MCF 10A (cell line): ENCODE data around the gene BCKDK. TPM values are rescaled to one million over a fixed set of nuclear protein-coding genes. Genes with fewer than 3 reads are reported as not detected.

Experiments used
- Bru-seq: library from RNA; stranded (reverse); fragments of 400-500 nt; gene quantifications from one replicate; lab custom pipeline; 2021; lab: Mats Ljungman, UMichigan
- BruChase-seq, 2 experiments: library from RNA; stranded (reverse); fragments of 400-500 nt; gene quantifications; one replicate each; lab custom pipeline; 2021; lab: Mats Ljungman, UMichigan
- BruUV-seq: library from RNA; stranded (reverse); fragments of 400-500 nt; replicated peaks from 2 replicates; lab custom pipeline; 2021; lab: Mats Ljungman, UMichigan
- CTCF ChIA-PET: fragments of 300-600 bp; sonication (Branson Sonifier 250); formaldehyde crosslinking; extraction: SDS; loops from one replicate; lab custom pipeline; 2021; ENCODE audit warnings: antibody characterized with exemption, inconsistent platforms; lab: Yijun Ruan, JAX
- POLR2A ChIA-PET: fragments of 300-600, 350-650 bp; sonication (Branson Sonifier 250); formaldehyde crosslinking; extraction: SDS; loops from one replicate; lab custom pipeline; 2020; ENCODE audit warnings: antibody characterized with exemption, inconsistent platforms; lab: Yijun Ruan, JAX
- DNase-seq: peaks from one replicate; pipeline ENCODE4 v3.0.0-alpha.2; 2018; ENCODE audit not compliant: unreplicated experiment
- H3K27ac Mint-ChIP-seq: one replicate; pipeline ENCODE4 v1.8.0; 2022; ENCODE audit warnings: mild to moderate bottlenecking, low read depth, mixed read lengths; ENCODE audit not compliant: unreplicated experiment
- H3K27me3 Mint-ChIP-seq: one replicate; pipeline ENCODE4 v1.8.0; 2022; ENCODE audit warnings: mixed read lengths; ENCODE audit not compliant: insufficient read depth, unreplicated experiment
- H3K36me3 Mint-ChIP-seq: one replicate; pipeline ENCODE4 v1.8.0; 2022; ENCODE audit warnings: mild to moderate bottlenecking, moderate library complexity, mixed read lengths; ENCODE audit not compliant: insufficient read depth, unreplicated experiment
- H3K4me1 Mint-ChIP-seq: one replicate; pipeline ENCODE4 v1.8.0; 2022; ENCODE audit warnings: mixed read lengths; ENCODE audit not compliant: insufficient read depth, unreplicated experiment
- H3K4me3 Mint-ChIP-seq: one replicate; pipeline ENCODE4 v1.8.0; 2022; ENCODE audit warnings: mild to moderate bottlenecking, moderate library complexity, mixed read lengths; ENCODE audit not compliant: unreplicated experiment
- H3K9me3 Mint-ChIP-seq: one replicate; pipeline ENCODE4 v1.8.0; 2022; ENCODE audit warnings: mixed read lengths; ENCODE audit not compliant: unreplicated experiment
- CTCF ChIP-seq: fragments of 200-600 bp; IDR thresholded peaks from one replicate; pipeline ENCODE4 v1.8.0; 2022; ENCODE audit warnings: antibody characterized with exemption, mild to moderate bottlenecking; ENCODE audit not compliant: unreplicated experiment
- intact Hi-C: fragments of 100-400 bp; cut with micrococcal nuclease; formaldehyde crosslinking; loops from 2 replicates; pipeline ENCODE4 v1.14.1; 2022
- long read RNA-seq: library from polyadenylated mRNA; stranded (forward); transcript quantifications from one replicate; pipeline ENCODE4 v2.0.0, GENCODE V29; 2022
- total RNA-seq: library from RNA; stranded (reverse); gene quantifications from 2 replicates; pipeline ENCODE4 v1.2.3, GENCODE V29; 2022

BCKDK gene
- total RNA-seq = 31.7 and 41.0 TPM in 2 replicates
- Bru-seq, nascent RNA = percentile 50 among the genes with signal in this experiment
- BruChase-seq, experiment 1, labeled RNA remaining after a 6-hour chase = percentile 71 among the genes with signal in this experiment
- percentile 56 among the genes with signal in this experiment for BruChase-seq, experiment 2, labeled RNA remaining after a 2-hour chase
- long read RNA-seq, transcript BCKDK-203 (11 exons, 1,997 nt) = minor isoform, 61 of 215 reads
- long read RNA-seq, transcript BCKDK-201 (12 exons, 2,128 nt) = major isoform, 129 of 215 reads
- long read RNA-seq, partial matches to known transcripts = 16 of 215 reads
- long read RNA-seq, other reads (novel, unspliced or antisense) = 9 of 215 reads

- H3K4me1 Mint-ChIP-seq = peaks cover 20% of the 10 kb centered on the region
- no TSS peak for BruUV-seq
- POLR2A ChIA-PET = interaction anchor here (0.6 to 1.9 kb wide), 4 partner anchors 9 to 770 kb away, joined by 3 to 10 read pairs (median 5); partner anchors contain the start of genes KAT8 and PRSS8
- intact Hi-C loops = no loop called here
- CTCF ChIA-PET = interaction anchor here (0.5 to 0.7 kb wide), 3 partner anchors 9 to 36 kb away, joined by 3 read pairs; no protein-coding TSS in a partner anchor
- no peaks in the 10 kb centered on the region for H3K9me3 Mint-ChIP-seq
- H3K36me3 Mint-ChIP-seq = peaks cover 38% of the 10 kb centered on the region
- TF ChIP-seq CTCF = no peak
- H3K27me3 Mint-ChIP-seq = no peaks in the 10 kb centered on the region
- DNase-seq = peak; percentile 60
- H3K27ac Mint-ChIP-seq = no peak within 1 kb of the TSS
- H3K4me3 Mint-ChIP-seq = peak within 1 kb of the TSS; percentile 73
Observed at GRCh38 chr16:31108035-31108793, at the start of gene BCKDK. Gene BCKDK (plus strand): TSS chr16:31108386. CDS start chr16:31109224, 838 bp downstream.

GRCh38 chr16:31061126-31061812 is 46.9 kb upstream of the BCKDK start:
- H3K27ac Mint-ChIP-seq = no peak overlapping the region
- BruUV-seq = no TSS peak
- no peaks in the 10 kb centered on the region for H3K27me3 Mint-ChIP-seq
- H3K9me3 Mint-ChIP-seq = no peaks in the 10 kb centered on the region
- DNase-seq = no peak
- peaks cover 13% of the 10 kb centered on the region for H3K4me1 Mint-ChIP-seq
- intact Hi-C loops = no loop called here
- ChIA-PET CTCF (interaction anchor here (0.6 to 0.9 kb wide), 2 partner anchors 8 to 76 kb away, joined by 3 read pairs; partner anchors contain the start of gene HSD3B7), POLR2A (interaction anchor here (0.5 to 0.9 kb wide), 2 partner anchors 10 to 255 kb away, joined by 4 to 5 read pairs; no protein-coding TSS in a partner anchor)
- TF ChIP-seq CTCF = no peak
- H3K36me3 Mint-ChIP-seq = peaks cover 76% of the 10 kb centered on the region
- no peak overlapping the region for H3K4me3 Mint-ChIP-seq

GRCh38 chr16:31061813-31062440 is 46.3 kb upstream of the BCKDK start:
- CTCF ChIA-PET = interaction anchor here (0.9 kb wide), 1 partner anchor 76 kb away, joined by 3 read pairs; the partner anchor contains the start of gene HSD3B7
- Mint-ChIP-seq H3K9me3 (no peaks in the 10 kb centered on the region), H3K36me3 (peaks cover 76% of the 10 kb centered on the region)

More at GRCh38 chr16:31061813-31062440, 46.3 kb upstream of the BCKDK start:
- TF ChIP-seq CTCF = no peak
- Mint-ChIP-seq H3K27me3 (no peaks in the 10 kb centered on the region), H3K27ac (no peak overlapping the region), H3K4me1 (peaks cover 13% of the 10 kb centered on the region), H3K4me3 (no peak overlapping the region)
- no peak for DNase-seq
- BruUV-seq = no TSS peak
- POLR2A ChIA-PET = interaction anchor here (0.7 kb wide), 1 partner anchor 11 kb away, joined by 3 read pairs; no protein-coding TSS in a partner anchor
- intact Hi-C loops = no loop called here
